Subcutaneous adipose tissue (tissue), 4 donors: Measurements from ENCODE around the gene PIK3C2G. TPM values are rescaled to one million over a fixed set of nuclear protein-coding genes. Genes with fewer than 3 reads are reported as not detected.

Experiments
- CTCF ChIP-seq: fragments of 450-650 bp; IDR thresholded peaks from one replicate; pipeline ENCODE4 v1.5.1; 2016; ENCODE audit warnings: low read depth, mild to moderate bottlenecking, control low read depth, antibody characterized with exemption, moderate library complexity
- total RNA-seq, 4 donors: library from RNA; depleted of rRNA; stranded (reverse); fragments of >200 nt; gene quantifications; one replicate each; pipeline ENCODE4 v1.1.0, GENCODE V29; 2016

Gene PIK3C2G
- total RNA-seq, 4 donors from 2014 or later: 0.19 to 0.22 TPM; not detected in 2

- TF ChIP-seq CTCF: no peak
Observed at GRCh38 chr12:18320036-18320617, 58.8 kb downstream of the PIK3C2G start.

- no peak for TF ChIP-seq CTCF
Observed at GRCh38 chr12:18320976-18321375, 59.7 kb downstream of the PIK3C2G start.

GRCh38 chr12:18323159-18323558, 61.8 kb downstream of the PIK3C2G start:
- no peak for TF ChIP-seq CTCF

- no peak for TF ChIP-seq CTCF
Observed at GRCh38 chr12:18327036-18327435, 65.7 kb downstream of the PIK3C2G start.

GRCh38 chr12:18332173-18332572, 70.9 kb downstream of the PIK3C2G start:
- TF ChIP-seq CTCF: no peak

GRCh38 chr12:18339633-18340032, 78.3 kb downstream of the PIK3C2G start:
- no peak for TF ChIP-seq CTCF

- TF ChIP-seq CTCF: no peak
Observed at GRCh38 chr12:18340186-18340585, 78.9 kb downstream of the PIK3C2G start.
